Sigmoid colon (tissue), 4 donors: ENCODE results near the gene FNDC3A.

Experiments
- CTCF ChIP-seq, 4 experiments: fragments of 450-650 bp in 3 of 4; fragments of 200-600 bp in 1 of 4; IDR thresholded peaks; one replicate each; pipeline ENCODE4 v1.5.1; 2016 to 2019; ENCODE audit warnings: antibody characterized with exemption in 4 of 4, mild to moderate bottlenecking in 3 of 4, moderate library complexity in 2 of 4
- POLR2A ChIP-seq, 2 donors: fragments of 450-650 bp; IDR thresholded peaks; one replicate each; pipeline ENCODE4 v1.6.1; 2016; ENCODE audit warnings: antibody characterized with exemption in 2 of 2, mild to moderate bottlenecking in 2 of 2, moderate library complexity in 2 of 2
- POLR2AphosphoS5 ChIP-seq, 4 donors: sonication (generic); formaldehyde crosslinking; IDR thresholded peaks; one replicate each; pipeline ENCODE4 v1.6.1; 2017; ENCODE audit warnings: antibody characterized with exemption in 4 of 4

GRCh38 chr13:48944221-48944620, 31.5 kb upstream of the FNDC3A start:
- no peak for TF ChIP-seq POLR2AphosphoS5 (IDR thresholded peaks at IDR 0.05)
- no peak for TF ChIP-seq CTCF (IDR thresholded peaks at IDR 0.05)
- TF ChIP-seq POLR2A (IDR thresholded peaks at IDR 0.05), result no peak
